Ishikawa (cell line): ENCODE data around the gene ARID4A.

Experiments
- CREB1 ChIP-seq: IDR thresholded peaks from 2 replicates; pipeline ENCODE4 v1.6.1; 2012; ENCODE audit warnings: low read depth
- EGR1 ChIP-seq: IDR thresholded peaks from 2 replicates; pipeline ENCODE4 v1.6.1; 2012
- EP300 ChIP-seq: IDR thresholded peaks from 2 replicates; pipeline ENCODE4 v1.6.1; 2012; ENCODE audit warnings: borderline replicate concordance
- MAX ChIP-seq: IDR thresholded peaks from 2 replicates; pipeline ENCODE4 v1.6.1; 2012
- TAF1 ChIP-seq: IDR thresholded peaks from 2 replicates; pipeline ENCODE4 v1.6.1; 2012; ENCODE audit warnings: low read depth, mild to moderate bottlenecking
- TF ChIP-seq, protein P1 (sequence below): IDR thresholded peaks from 2 replicates; pipeline ENCODE4 v1.6.1; 2012; ENCODE audit warnings: low read depth, mild to moderate bottlenecking

GRCh38 chr14:58287607-58288042 is 10.7 kb upstream of the ARID4A start:
- TF ChIP-seq MAX (no peak), EP300 (no peak), CREB1 (no peak), TAF1 (no peak), EGR1 (no peak)
- TF ChIP-seq, protein P1, sequence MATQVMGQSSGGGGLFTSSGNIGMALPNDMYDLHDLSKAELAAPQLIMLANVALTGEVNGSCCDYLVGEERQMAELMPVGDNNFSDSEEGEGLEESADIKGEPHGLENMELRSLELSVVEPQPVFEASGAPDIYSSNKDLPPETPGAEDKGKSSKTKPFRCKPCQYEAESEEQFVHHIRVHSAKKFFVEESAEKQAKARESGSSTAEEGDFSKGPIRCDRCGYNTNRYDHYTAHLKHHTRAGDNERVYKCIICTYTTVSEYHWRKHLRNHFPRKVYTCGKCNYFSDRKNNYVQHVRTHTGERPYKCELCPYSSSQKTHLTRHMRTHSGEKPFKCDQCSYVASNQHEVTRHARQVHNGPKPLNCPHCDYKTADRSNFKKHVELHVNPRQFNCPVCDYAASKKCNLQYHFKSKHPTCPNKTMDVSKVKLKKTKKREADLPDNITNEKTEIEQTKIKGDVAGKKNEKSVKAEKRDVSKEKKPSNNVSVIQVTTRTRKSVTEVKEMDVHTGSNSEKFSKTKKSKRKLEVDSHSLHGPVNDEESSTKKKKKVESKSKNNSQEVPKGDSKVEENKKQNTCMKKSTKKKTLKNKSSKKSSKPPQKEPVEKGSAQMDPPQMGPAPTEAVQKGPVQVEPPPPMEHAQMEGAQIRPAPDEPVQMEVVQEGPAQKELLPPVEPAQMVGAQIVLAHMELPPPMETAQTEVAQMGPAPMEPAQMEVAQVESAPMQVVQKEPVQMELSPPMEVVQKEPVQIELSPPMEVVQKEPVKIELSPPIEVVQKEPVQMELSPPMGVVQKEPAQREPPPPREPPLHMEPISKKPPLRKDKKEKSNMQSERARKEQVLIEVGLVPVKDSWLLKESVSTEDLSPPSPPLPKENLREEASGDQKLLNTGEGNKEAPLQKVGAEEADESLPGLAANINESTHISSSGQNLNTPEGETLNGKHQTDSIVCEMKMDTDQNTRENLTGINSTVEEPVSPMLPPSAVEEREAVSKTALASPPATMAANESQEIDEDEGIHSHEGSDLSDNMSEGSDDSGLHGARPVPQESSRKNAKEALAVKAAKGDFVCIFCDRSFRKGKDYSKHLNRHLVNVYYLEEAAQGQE: no peak
